Measurements from ENCODE around the gene RIMBP2. TPM values are rescaled to one million over a fixed set of nuclear protein-coding genes. Genes with fewer than 3 reads are reported as not detected.

RIMBP2 gene
- total RNA-seq, 1 donor from 2014 or later = not detected

- Histone ChIP-seq H3K27ac (replicated peaks) (no peak overlapping the region), H3K4me1 (no peaks in the 10 kb centered on the region), H3K9me3 (replicated peaks) (no peaks in the 10 kb centered on the region), H3K36me3 (no peaks in the 10 kb centered on the region), H3K4me3 (no peak overlapping the region), H3K27me3 (ENCODE audit: low read depth) (peaks cover 87% of the 10 kb centered on the region)
- intact Hi-C loops (cut with micrococcal nuclease) = no loop called here
- TF ChIP-seq CTCF (IDR thresholded peaks at IDR 0.05; ENCODE audit: borderline replicate concordance) = no peak
- no peak for DNase-seq
Observed at GRCh38 chr12:130483616-130484180, 232.4 kb downstream of the RIMBP2 start.

GRCh38 chr12:130482448-130482847 is 233.7 kb downstream of the RIMBP2 start:
- Histone ChIP-seq H3K27me3 (ENCODE audit: low read depth) (peaks cover 87% of the 10 kb centered on the region), H3K9me3 (replicated peaks) (no peaks in the 10 kb centered on the region)
- TF ChIP-seq CTCF (IDR thresholded peaks at IDR 0.05; ENCODE audit: borderline replicate concordance) = no peak

GRCh38 chr12:130481392-130481879 is 234.7 kb downstream of the RIMBP2 start:
- Histone ChIP-seq H3K27me3 (ENCODE audit: low read depth) (peaks cover 87% of the 10 kb centered on the region), H3K4me1 (no peaks in the 10 kb centered on the region)

More at GRCh38 chr12:130482448-130482847, 233.7 kb downstream of the RIMBP2 start:
- Histone ChIP-seq H3K4me3 (no peak overlapping the region), H3K27ac (replicated peaks) (no peak overlapping the region), H3K36me3 (no peaks in the 10 kb centered on the region), H3K4me1 (no peaks in the 10 kb centered on the region)
- DNase-seq = no peak
- intact Hi-C loops (cut with micrococcal nuclease) = no loop called here

GRCh38 chr12:130480887-130481286 is 235.2 kb downstream of the RIMBP2 start:
- peaks cover 88% of the 10 kb centered on the region for H3K27me3 ChIP-seq (ENCODE audit: low read depth)
- H3K4me3 ChIP-seq = no peak overlapping the region
- no peak for TF ChIP-seq CTCF (IDR thresholded peaks at IDR 0.05; ENCODE audit: borderline replicate concordance)
- intact Hi-C loops (cut with micrococcal nuclease) = no loop called here
- no peaks in the 10 kb centered on the region for H3K36me3 ChIP-seq
- H3K4me1 ChIP-seq = no peaks in the 10 kb centered on the region
- no peak overlapping the region for H3K27ac ChIP-seq (replicated peaks)
- DNase-seq = no peak
- no peaks in the 10 kb centered on the region for H3K9me3 ChIP-seq (replicated peaks)

More at GRCh38 chr12:130481392-130481879, 234.7 kb downstream of the RIMBP2 start:
- Histone ChIP-seq H3K9me3 (replicated peaks) (no peaks in the 10 kb centered on the region), H3K4me3 (no peak overlapping the region), H3K36me3 (no peaks in the 10 kb centered on the region), H3K27ac (replicated peaks) (no peak overlapping the region)
- intact Hi-C loops (cut with micrococcal nuclease) = no loop called here
- TF ChIP-seq CTCF (IDR thresholded peaks at IDR 0.05; ENCODE audit: borderline replicate concordance) = no peak
- DNase-seq = no peak

GRCh38 chr12:130480231-130480630 is 235.9 kb downstream of the RIMBP2 start:
- Histone ChIP-seq H3K27me3 (ENCODE audit: low read depth) (peaks cover 88% of the 10 kb centered on the region), H3K27ac (replicated peaks) (no peak overlapping the region), H3K4me1 (no peaks in the 10 kb centered on the region), H3K9me3 (replicated peaks) (no peaks in the 10 kb centered on the region), H3K4me3 (no peak overlapping the region), H3K36me3 (no peaks in the 10 kb centered on the region)
- no peak for DNase-seq
- intact Hi-C loops (cut with micrococcal nuclease) = no loop called here
- TF ChIP-seq CTCF (IDR thresholded peaks at IDR 0.05; ENCODE audit: borderline replicate concordance) = no peak

Data from left ventricle myocardium inferior (tissue), 1 donor.